Skeletal muscle satellite cell (primary cell): ENCODE results near the gene ERC1.
A peak's percentile ranks its signal among the peaks of the same experiment; 100 is the strongest.

ENCODE experiments used
- H3K27me3 ChIP-seq: 2 replicates; pipeline ENCODE4 v1.7.0; 2013; ENCODE audit warnings: low read length; ENCODE audit not compliant: control insufficient read depth, insufficient read depth
- H3K36me3 ChIP-seq: 2 replicates; pipeline ENCODE4 v1.7.0; 2013; ENCODE audit warnings: mild to moderate bottlenecking, control low read depth, low read length; ENCODE audit not compliant: insufficient read depth
- H3K4me1 ChIP-seq: 2 replicates; pipeline ENCODE4 v1.7.0; 2013; ENCODE audit warnings: low read length; ENCODE audit not compliant: control insufficient read depth, insufficient read depth
- H3K4me2 ChIP-seq: 2 replicates; pipeline ENCODE4 v1.7.0; 2013; ENCODE audit warnings: mild to moderate bottlenecking, low read length
- H3K4me3 ChIP-seq: 2 replicates; pipeline ENCODE4 v1.7.0; 2013; ENCODE audit warnings: low read length
- H3K9ac ChIP-seq: 2 replicates; pipeline ENCODE4 v1.7.0; 2013; ENCODE audit warnings: mild to moderate bottlenecking, low read depth, low read length, moderate library complexity
- H3K9me3 ChIP-seq: replicated peaks from 2 replicates; pipeline ENCODE4 v1.7.0; 2013; ENCODE audit warnings: mild to moderate bottlenecking, control low read depth, low read length

Gene ERC1

DNA sequence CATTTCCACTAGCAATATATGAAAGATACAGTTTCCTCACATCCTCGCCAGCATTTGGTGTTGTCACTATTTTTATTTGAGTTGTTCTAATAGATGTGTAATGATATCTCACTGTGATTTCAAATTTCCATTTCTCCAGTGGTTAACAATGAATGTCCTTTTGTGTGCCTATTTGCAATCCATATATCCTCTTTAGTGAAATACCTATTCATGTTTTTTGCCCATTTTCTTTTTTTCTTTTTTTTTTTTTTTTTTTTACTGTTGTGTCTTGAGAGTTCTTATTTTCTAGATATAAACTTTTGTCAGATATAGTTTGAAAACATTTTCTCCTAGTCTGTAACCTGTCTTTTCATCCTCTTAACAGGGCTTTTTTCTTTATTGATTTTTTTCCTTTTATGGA, 524.4 kb downstream of the ERC1 start:
- H3K9me3 ChIP-seq: no peaks in the 10 kb centered on the region

DNA sequence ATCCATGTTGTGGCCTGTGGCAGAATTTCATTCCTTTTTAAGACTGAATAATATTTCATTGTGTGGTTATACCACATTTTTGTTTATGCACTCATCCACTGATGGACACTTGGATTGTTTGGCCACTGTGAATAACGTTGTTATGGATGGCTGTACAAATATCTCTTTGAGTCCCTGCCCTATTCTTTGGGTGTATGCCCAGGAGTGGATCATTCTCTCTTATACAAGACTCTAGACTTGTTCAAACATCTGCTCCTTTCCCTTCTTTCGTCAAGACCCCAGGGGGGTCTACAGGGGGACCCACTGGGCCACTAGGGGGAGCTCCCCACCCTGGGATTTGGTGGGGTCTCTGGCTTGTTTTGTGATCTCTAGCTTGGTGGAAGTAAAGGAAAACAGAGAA, 526.0 kb downstream of the ERC1 start:
- Histone ChIP-seq H3K4me3 (no peak overlapping the region), H3K9ac (peak overlapping the region; percentile 8), H3K36me3 (no peaks in the 10 kb centered on the region), H3K4me2 (peak overlapping the region; percentile 8), H3K9me3 (no peaks in the 10 kb centered on the region), H3K4me1 (peaks cover 31% of the 10 kb centered on the region), H3K27me3 (no peaks in the 10 kb centered on the region)

More for the DNA sequence above, 524.4 kb downstream of the ERC1 start:
- Histone ChIP-seq H3K4me1 (peaks cover 31% of the 10 kb centered on the region), H3K27me3 (no peaks in the 10 kb centered on the region), H3K4me2 (no peak overlapping the region), H3K36me3 (no peaks in the 10 kb centered on the region), H3K4me3 (no peak overlapping the region), H3K9ac (no peak overlapping the region)

DNA sequence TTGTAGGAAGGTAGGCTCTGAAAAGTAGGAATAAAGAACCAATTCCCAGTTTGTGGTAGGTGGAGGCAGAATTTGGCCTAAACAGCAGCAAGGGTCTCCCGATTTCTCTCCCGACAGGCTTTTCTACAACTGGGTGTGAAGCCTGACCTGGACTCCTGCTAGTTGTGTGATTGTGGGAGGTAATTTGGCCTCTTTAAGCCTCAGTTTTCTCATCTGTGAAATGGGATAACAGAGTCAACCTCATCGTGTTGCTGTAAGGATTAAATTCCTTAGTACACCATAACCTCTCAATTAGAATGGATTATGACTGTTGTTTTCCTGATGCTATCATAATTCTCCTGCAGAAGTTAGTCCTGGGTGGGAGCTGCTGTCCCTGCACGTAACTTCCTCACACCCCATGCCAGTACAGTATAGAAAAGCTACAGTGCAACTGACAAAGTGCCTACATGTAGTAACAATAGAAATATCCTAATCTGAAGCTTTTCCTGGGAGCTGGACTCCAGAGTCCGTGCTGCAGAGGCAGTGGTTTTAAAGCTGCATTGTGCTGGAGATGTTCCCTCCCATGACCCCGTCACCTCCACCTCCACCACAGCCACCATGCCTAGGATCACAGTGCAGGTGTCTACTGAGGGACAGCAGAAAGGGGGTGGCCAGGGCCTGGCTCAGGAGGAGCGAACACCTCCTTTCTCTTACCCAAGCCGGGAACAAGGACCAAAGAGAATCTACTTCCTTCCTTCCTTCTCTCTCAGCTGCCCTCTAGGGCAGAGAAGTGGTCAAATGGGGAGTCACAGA, 526.9 kb downstream of the ERC1 start:
- H3K4me1 ChIP-seq: peaks cover 31% of the 10 kb centered on the region
- peak overlapping the region; percentile 31 for H3K4me3 ChIP-seq
- H3K9me3 ChIP-seq: no peaks in the 10 kb centered on the region
- peak overlapping the region; percentile 68 for H3K4me2 ChIP-seq
- H3K36me3 ChIP-seq: no peaks in the 10 kb centered on the region
- H3K9ac ChIP-seq: peak overlapping the region; percentile 8
- no peaks in the 10 kb centered on the region for H3K27me3 ChIP-seq

DNA sequence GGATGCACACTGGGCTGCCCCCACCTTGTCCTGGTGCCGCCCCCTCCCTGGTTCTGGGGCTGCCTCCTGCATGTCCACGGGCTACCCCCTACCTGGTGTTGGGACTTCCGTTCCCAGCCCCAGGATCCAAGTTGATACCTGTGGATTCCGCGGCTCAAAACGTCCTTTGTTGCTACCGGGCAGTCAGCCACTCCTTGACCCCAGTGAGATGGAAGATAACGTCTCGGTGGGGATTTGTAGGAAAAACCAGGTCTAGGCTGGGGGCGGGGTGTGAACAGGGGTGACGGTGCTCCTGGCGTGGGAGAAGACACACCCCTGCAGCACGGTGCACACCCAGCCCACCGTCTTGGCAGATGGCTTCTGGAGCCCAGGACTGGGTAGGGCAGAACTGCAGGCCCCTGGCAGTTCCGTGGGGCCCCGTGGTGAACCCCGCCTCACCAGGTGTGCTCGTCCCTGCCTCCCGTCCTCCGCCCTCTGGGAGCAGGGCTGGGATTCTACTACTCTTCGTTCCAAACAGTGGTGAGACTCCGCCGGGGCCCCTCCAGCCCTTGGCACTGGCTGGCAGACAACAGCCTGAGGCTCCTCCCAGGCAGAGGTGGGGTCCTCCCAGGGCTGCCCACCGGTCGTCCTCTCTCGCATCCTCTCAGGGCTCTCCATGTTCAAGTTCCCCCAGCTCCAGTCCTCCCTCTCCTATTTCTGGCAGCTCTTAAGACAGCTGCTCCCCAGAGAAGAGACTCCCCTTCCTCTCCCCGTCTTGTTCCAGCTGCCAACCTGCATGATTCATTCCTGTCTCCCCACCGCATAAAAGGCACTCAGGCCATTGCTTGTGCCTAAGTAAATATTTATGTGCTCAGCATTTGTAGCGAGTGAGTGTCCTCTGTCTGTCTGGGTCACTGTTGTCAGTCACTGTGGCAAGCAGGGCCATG, 527.8 kb downstream of the ERC1 start:
- Histone ChIP-seq H3K9ac (no peak overlapping the region), H3K36me3 (no peaks in the 10 kb centered on the region), H3K4me3 (peak overlapping the region; percentile 31), H3K27me3 (no peaks in the 10 kb centered on the region), H3K4me2 (peak overlapping the region; percentile 68), H3K4me1 (peaks cover 31% of the 10 kb centered on the region), H3K9me3 (no peaks in the 10 kb centered on the region)

DNA sequence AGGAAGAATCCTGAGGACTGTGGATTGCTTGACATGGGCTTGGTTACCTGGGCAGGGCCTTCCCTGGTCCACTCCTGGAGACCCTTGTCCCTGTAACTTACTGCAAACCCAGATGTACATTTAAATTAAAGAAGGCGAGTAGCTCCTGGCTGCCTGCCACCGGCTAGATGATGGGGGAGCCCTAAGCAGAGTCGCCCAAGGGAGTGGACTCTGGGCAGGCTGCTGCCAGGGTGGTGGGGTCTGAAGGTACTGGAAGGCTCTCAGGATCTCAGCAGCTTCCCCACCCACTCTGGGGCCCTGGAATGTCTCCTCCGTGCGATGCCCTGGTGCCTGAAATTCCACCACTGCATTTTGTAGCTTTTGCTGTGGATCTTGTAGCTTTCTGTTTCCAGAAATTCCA, 528.6 kb downstream of the ERC1 start:
- peak overlapping the region; percentile 21 for H3K9ac ChIP-seq

DNA sequence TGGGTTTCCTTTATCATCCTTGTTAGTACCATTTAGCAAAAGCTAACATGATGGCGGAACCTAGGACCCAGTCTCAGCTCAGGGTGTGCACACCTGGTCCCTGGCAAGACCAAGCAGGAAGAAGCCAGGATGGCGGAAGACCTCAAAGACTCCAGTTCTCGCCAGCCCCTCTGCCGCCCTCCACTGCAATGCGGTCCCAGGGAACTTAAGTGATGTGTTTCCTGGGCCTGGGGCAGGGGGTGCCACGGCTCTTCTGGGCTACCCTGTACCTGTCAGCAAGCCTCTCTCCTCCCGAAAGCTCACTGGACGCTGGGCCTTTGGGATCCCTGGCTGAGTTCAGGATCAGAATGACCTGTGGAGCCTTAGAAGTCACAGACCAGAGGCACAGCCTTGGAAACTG, 532.0 kb downstream of the ERC1 start:
- Histone ChIP-seq H3K4me2 (no peak overlapping the region), H3K27me3 (no peaks in the 10 kb centered on the region), H3K4me3 (no peak overlapping the region), H3K4me1 (peaks cover 30% of the 10 kb centered on the region), H3K36me3 (no peaks in the 10 kb centered on the region), H3K9ac (no peak overlapping the region), H3K9me3 (no peaks in the 10 kb centered on the region)

More for the DNA sequence above, 528.6 kb downstream of the ERC1 start:
- Histone ChIP-seq H3K4me2 (peak overlapping the region; percentile 68), H3K27me3 (no peaks in the 10 kb centered on the region), H3K4me3 (peak overlapping the region; percentile 4), H3K9me3 (no peaks in the 10 kb centered on the region), H3K4me1 (peaks cover 31% of the 10 kb centered on the region), H3K36me3 (no peaks in the 10 kb centered on the region)

DNA sequence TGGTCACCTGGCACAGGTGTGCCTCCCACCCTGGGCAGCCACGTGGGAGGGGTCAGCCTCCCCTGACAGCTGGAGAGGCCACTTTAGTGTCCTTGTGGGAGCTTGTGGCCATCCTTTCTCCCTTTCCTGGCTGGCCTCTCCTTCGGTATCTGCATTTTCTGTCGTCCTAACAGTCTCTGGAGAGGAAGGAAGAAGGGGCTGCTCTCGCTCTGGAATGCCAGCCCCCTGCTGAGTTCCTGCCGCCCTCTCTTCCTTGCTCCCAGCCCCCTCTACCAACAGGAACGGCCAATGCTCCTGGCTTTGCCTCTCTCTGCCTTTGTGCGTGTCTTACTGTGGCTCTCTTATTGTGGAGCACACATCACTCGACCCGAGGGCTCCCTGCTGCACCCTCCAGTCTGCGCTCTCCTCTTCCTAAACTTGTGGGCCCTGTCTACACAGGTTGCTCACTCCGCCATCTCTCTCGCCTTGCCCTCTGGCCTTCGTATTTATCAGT, 532.6 kb downstream of the ERC1 start:
- Histone ChIP-seq H3K36me3 (no peaks in the 10 kb centered on the region), H3K9me3 (no peaks in the 10 kb centered on the region), H3K9ac (no peak overlapping the region), H3K4me1 (peaks cover 28% of the 10 kb centered on the region), H3K27me3 (no peaks in the 10 kb centered on the region), H3K4me3 (no peak overlapping the region), H3K4me2 (no peak overlapping the region)

DNA sequence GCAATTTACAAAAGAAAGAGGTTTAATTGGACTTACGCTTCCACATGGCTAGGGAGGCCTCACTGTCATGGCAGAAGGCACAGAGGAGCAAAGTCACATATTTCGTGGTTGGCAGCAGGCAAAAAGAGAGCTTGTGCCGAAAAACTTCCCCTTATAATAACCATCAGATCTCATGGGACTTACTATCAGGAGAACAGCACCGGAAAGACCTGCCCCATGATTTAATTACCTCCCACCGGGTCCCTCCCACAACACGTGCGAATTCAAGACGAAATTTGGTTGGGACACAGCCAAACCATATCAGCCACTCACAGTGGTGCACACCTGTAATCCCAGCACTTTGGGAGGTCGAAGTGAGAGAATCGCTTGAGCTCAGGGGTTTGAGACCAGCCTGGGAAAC, 534.8 kb downstream of the ERC1 start:
- H3K9me3 ChIP-seq: no peaks in the 10 kb centered on the region
- H3K4me1 ChIP-seq: peaks cover 21% of the 10 kb centered on the region
- no peak overlapping the region for H3K4me3 ChIP-seq
- no peak overlapping the region for H3K4me2 ChIP-seq
- H3K9ac ChIP-seq: no peak overlapping the region
- no peaks in the 10 kb centered on the region for H3K27me3 ChIP-seq
- no peaks in the 10 kb centered on the region for H3K36me3 ChIP-seq

DNA sequence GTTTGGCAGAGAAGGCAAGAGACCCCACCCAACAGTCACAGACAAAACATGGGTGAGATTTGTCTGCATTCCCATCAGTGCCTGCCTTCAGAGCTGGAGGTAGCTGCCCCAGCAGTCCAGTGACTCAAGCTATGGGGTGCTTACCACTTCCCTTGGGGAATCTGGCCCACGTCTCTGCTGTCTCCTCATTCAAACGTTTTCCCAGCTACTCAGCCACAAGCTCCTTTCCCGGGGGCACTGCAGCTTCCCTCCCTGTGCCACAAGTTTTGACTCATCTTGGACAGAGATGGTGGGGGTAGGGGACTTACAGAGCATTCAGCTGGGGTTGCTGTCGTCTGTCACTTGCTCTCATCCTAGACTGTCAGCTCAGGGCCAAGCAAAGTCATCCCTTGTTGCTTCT, 536.8 kb downstream of the ERC1 start:
- H3K4me1 ChIP-seq: peaks cover 37% of the 10 kb centered on the region
- H3K9ac ChIP-seq: peak overlapping the region; percentile 46
- peak overlapping the region; percentile 7 for H3K4me3 ChIP-seq
- H3K4me2 ChIP-seq: peak overlapping the region; percentile 24
- H3K9me3 ChIP-seq: no peaks in the 10 kb centered on the region
- H3K27me3 ChIP-seq: no peaks in the 10 kb centered on the region
- H3K36me3 ChIP-seq: no peaks in the 10 kb centered on the region

DNA sequence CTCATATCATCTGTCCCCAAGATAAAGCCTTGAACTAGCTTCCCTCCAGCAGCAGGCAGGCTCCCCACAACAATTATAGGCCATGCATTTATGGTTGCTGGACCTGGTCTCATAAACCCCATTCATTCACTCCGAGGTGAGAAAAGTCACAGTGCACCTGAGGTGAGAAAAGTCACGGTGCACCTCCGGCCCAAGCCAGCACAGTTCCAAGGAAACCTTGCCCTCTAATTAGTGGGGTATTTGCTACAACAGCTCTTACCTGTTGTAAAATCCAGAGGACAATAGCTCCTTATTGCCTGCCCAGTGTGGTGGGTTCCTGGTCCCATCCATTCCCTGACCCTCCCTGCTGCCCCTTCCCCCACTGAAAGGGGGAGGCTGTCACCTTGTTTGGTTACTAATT, 537.8 kb downstream of the ERC1 start:
- Histone ChIP-seq H3K4me3 (no peak overlapping the region), H3K9ac (no peak overlapping the region), H3K4me1 (peaks cover 46% of the 10 kb centered on the region), H3K4me2 (no peak overlapping the region), H3K36me3 (no peaks in the 10 kb centered on the region), H3K9me3 (no peaks in the 10 kb centered on the region), H3K27me3 (no peaks in the 10 kb centered on the region)

DNA sequence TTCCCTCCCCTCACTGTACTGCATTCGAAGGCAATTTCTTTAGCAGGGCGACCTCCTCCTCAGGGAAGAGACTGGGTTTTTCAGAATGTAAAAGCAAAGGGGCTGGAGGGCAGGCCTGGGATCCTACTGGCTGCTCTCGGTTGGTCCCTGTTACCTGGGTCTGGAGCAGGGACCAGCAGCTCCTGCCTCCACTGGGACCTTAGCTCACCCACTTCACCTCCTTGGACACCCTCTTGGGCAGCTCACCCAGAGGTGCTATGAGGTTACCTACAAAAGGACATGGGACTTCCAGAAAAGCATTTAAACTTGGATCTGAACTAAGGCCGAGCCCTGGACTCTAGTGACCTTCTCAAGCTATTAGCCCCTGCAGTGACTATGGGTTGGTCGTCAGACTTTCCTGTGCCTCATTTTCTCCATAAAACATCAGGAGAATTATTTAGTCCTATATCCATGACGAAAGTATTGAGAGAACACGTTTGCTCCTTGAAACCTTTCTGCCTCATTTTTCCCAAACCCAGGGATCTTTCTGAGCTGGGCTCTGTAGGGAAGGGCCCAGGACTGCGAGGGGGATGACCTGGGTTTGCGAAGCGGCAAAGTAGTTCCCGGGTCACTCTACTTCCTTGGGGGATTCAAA, 538.3 kb downstream of the ERC1 start:
- Histone ChIP-seq H3K9me3 (no peaks in the 10 kb centered on the region), H3K9ac (peak overlapping the region; percentile 79), H3K4me2 (peak overlapping the region; percentile 80), H3K36me3 (no peaks in the 10 kb centered on the region), H3K4me3 (peak overlapping the region; percentile 83), H3K27me3 (no peaks in the 10 kb centered on the region), H3K4me1 (peaks cover 52% of the 10 kb centered on the region)
